Osteoblast (primary cell): ENCODE results near the gene GABBR2. TPM values are rescaled to one million over a fixed set of nuclear protein-coding genes. Genes with fewer than 3 reads are reported as not detected.
A peak's percentile ranks its signal among the peaks of the same experiment; 100 is the strongest.

Experiments
- DNase-seq: peaks from one replicate; pipeline ENCODE4 v3.0.0; 2011; ENCODE audit warnings: low spot score, mixed read lengths; ENCODE audit not compliant: insufficient read length; ENCODE audit errors: missing footprints
- H2AFZ ChIP-seq: 2 replicates; pipeline ENCODE4 v1.6.0; 2011; ENCODE audit warnings: mild to moderate bottlenecking, low read length
- H3K27ac ChIP-seq: 2 replicates; pipeline ENCODE4 v1.5.1; 2011; ENCODE audit warnings: mild to moderate bottlenecking, low read depth, low read length, moderate library complexity
- H3K27me3 ChIP-seq: 2 replicates; pipeline ENCODE4 v1.6.0; 2012; ENCODE audit warnings: mild to moderate bottlenecking, control low read depth, inconsistent platforms, low read length, moderate library complexity; ENCODE audit not compliant: insufficient read depth
- H3K36me3 ChIP-seq: 2 replicates; pipeline ENCODE4 v1.5.1; 2011; ENCODE audit warnings: mild to moderate bottlenecking, low read length, control low read depth, moderate library complexity; ENCODE audit not compliant: insufficient read depth
- H3K4me1 ChIP-seq: 2 replicates; pipeline ENCODE4 v1.5.1; 2011; ENCODE audit warnings: mild to moderate bottlenecking, low read length, control low read depth, moderate library complexity; ENCODE audit not compliant: insufficient read depth
- H3K4me2 ChIP-seq: 2 replicates; pipeline ENCODE4 v1.6.0; 2011; ENCODE audit warnings: mild to moderate bottlenecking, low read length; ENCODE audit not compliant: insufficient read depth
- H3K4me3 ChIP-seq: fragments of 200-600 bp; sonication (generic); 3 replicates; pipeline ENCODE4 v1.5.1; 2012; ENCODE audit warnings: mild to moderate bottlenecking, low read length, inconsistent platforms; ENCODE audit not compliant: insufficient read depth
- H3K79me2 ChIP-seq: 2 replicates; pipeline ENCODE4 v1.6.0; 2012; ENCODE audit warnings: mild to moderate bottlenecking, low read length, control low read depth, inconsistent platforms; ENCODE audit not compliant: insufficient read depth
- H3K9me3 ChIP-seq: 2 replicates; pipeline ENCODE4 v1.5.1; 2011; ENCODE audit warnings: low read depth, low read length, control low read depth
- H4K20me1 ChIP-seq: 2 replicates; pipeline ENCODE4 v1.6.0; 2012; ENCODE audit warnings: mild to moderate bottlenecking, low read length, control low read depth; ENCODE audit not compliant: insufficient read depth
- total RNA-seq: library from RNA; depleted of rRNA; stranded (reverse); fragments of >200 nt; gene quantifications from 2 replicates; pipeline ENCODE4 v1.2.3, GENCODE V29; 2012
- TF ChIP-seq, protein P1 (sequence below): IDR thresholded peaks from 2 replicates; pipeline ENCODE4 v1.5.1; 2011; ENCODE audit warnings: mild to moderate bottlenecking, low read depth, low read length, moderate library complexity; ENCODE audit errors: extremely low read depth

GABBR2 gene
- total RNA-seq, 1 donor: under 0.01 TPM

DNA sequence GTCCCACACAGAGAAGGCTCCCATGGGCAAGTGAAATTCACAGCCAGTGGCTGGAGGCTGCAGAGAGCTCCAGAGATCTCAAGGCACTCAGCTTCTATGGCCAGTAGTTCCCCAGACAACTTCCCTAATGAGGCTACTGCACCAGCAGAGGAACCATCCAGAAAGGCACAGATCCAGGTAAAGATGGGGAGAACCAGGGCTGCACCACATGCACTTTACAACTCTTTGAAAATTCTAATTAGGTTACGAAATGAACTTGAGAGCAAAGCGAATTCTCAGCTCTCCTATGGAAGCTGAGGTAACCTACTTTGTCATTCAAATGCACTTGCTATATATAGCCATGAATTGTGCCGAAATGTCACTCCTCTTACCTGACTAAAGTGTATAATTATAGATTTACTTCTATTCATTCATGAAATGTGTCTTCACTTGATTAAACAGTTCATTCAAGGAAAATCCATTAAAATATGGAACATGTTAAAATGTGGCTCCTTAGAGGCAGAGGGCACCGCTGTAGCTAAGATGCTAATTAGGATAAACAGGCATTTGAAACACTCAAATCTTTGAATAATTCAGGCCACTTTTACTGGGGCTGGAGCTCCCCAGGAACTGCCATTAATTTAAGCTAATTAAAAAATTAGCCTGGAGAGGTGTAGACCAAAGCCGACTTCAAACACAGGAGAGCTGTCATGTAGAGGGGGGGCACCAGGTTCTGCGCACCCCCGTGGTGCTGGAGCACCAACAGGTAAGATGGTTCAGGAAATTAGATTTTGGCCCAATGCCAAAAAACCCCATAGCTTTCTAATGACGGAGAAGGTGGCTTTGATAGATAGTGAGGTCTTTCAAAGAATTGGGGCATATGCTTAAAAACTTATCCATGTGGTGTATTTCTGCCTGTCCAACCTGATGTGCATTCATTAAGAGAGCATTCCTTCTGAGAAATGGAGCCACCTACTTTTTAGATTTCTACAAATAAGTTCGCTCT, 204.1 kb downstream of the GABBR2 start:
- Histone ChIP-seq H3K4me3 (no peak overlapping the region), H3K9me3 (no peaks in the 10 kb centered on the region), H3K4me2 (no peak overlapping the region), H3K4me1 (peaks cover 16% of the 10 kb centered on the region), H2AFZ (no peak overlapping the region), H3K36me3 (no peaks in the 10 kb centered on the region), H3K27ac (no peak overlapping the region), H4K20me1 (no peaks in the 10 kb centered on the region), H3K27me3 (no peaks in the 10 kb centered on the region), H3K79me2 (no peaks in the 10 kb centered on the region)
- no peak for DNase-seq
- TF ChIP-seq, protein P1, sequence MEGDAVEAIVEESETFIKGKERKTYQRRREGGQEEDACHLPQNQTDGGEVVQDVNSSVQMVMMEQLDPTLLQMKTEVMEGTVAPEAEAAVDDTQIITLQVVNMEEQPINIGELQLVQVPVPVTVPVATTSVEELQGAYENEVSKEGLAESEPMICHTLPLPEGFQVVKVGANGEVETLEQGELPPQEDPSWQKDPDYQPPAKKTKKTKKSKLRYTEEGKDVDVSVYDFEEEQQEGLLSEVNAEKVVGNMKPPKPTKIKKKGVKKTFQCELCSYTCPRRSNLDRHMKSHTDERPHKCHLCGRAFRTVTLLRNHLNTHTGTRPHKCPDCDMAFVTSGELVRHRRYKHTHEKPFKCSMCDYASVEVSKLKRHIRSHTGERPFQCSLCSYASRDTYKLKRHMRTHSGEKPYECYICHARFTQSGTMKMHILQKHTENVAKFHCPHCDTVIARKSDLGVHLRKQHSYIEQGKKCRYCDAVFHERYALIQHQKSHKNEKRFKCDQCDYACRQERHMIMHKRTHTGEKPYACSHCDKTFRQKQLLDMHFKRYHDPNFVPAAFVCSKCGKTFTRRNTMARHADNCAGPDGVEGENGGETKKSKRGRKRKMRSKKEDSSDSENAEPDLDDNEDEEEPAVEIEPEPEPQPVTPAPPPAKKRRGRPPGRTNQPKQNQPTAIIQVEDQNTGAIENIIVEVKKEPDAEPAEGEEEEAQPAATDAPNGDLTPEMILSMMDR: no peak

GRCh38 chr9:98503867-98504266, 204.9 kb downstream of the GABBR2 start:
- no peak overlapping the region for H2AFZ ChIP-seq
- H3K27ac ChIP-seq: no peak overlapping the region
- no peak overlapping the region for H3K4me3 ChIP-seq
- TF ChIP-seq, protein P1: no peak
- H3K4me1 ChIP-seq: peaks cover 16% of the 10 kb centered on the region
- no peaks in the 10 kb centered on the region for H3K79me2 ChIP-seq
- H3K9me3 ChIP-seq: no peaks in the 10 kb centered on the region
- no peaks in the 10 kb centered on the region for H3K36me3 ChIP-seq
- no peaks in the 10 kb centered on the region for H4K20me1 ChIP-seq
- no peak overlapping the region for H3K4me2 ChIP-seq
- H3K27me3 ChIP-seq: no peaks in the 10 kb centered on the region
- no peak for DNase-seq

DNA sequence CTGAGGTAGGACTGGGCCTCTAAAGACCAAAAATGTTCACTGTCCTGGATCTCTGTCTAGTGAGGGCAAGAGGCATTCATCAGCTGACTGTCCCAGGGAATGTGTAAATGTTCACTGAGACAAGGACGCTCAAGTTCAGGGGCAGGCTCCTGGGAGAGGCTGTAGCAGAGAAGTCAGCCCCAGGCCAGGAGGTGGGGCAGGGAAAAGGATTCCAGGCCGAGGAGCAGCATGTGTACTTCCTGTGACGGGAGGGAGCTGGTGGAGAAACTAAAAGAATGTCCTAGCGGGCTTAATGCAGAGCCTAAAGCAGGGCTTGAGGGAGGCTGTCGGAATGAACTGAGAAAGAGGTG, 205.8 kb downstream of the GABBR2 start:
- Histone ChIP-seq H3K36me3 (no peaks in the 10 kb centered on the region), H3K4me1 (peaks cover 16% of the 10 kb centered on the region), H4K20me1 (no peaks in the 10 kb centered on the region), H3K79me2 (no peaks in the 10 kb centered on the region), H3K9me3 (no peaks in the 10 kb centered on the region), H3K4me2 (peak overlapping the region; percentile 30), H3K27me3 (no peaks in the 10 kb centered on the region), H3K4me3 (no peak overlapping the region), H2AFZ (peak overlapping the region; percentile 75), H3K27ac (peak overlapping the region; percentile 66)
- no peak for DNase-seq
- TF ChIP-seq, protein P1: no peak

GRCh38 chr9:98502311-98502975, 206.3 kb downstream of the GABBR2 start:
- Histone ChIP-seq H3K27me3 (no peaks in the 10 kb centered on the region), H3K4me3 (no peak overlapping the region), H3K4me1 (peaks cover 16% of the 10 kb centered on the region), H2AFZ (peak overlapping the region; percentile 75), H3K79me2 (no peaks in the 10 kb centered on the region), H3K27ac (peak overlapping the region; percentile 66), H4K20me1 (no peaks in the 10 kb centered on the region), H3K4me2 (peak overlapping the region; percentile 30), H3K36me3 (no peaks in the 10 kb centered on the region), H3K9me3 (no peaks in the 10 kb centered on the region)
- DNase-seq: no peak
- TF ChIP-seq, protein P1: no peak
